ENCODE measurements around the gene BCR.

BCR gene

DNA sequence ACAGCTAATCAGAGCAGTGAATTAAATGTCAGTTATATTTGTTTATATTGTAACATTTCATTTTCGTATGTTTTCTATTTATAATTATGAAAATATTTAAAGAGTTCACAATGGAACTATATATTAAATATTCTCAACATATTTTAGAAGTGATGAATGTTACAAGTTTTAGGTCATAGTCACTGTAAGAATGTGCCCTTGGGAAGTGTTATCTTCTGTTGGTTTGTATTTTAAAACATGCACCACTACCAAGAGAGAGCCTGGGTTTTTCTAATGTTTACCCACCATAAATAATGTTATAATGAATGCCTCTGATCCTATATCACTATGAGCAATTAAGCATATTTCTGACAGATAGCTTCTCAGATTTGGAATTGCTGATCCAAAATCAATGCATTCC is 171.0 kb downstream of the BCR start:
- TF ChIP-seq, protein P1, sequence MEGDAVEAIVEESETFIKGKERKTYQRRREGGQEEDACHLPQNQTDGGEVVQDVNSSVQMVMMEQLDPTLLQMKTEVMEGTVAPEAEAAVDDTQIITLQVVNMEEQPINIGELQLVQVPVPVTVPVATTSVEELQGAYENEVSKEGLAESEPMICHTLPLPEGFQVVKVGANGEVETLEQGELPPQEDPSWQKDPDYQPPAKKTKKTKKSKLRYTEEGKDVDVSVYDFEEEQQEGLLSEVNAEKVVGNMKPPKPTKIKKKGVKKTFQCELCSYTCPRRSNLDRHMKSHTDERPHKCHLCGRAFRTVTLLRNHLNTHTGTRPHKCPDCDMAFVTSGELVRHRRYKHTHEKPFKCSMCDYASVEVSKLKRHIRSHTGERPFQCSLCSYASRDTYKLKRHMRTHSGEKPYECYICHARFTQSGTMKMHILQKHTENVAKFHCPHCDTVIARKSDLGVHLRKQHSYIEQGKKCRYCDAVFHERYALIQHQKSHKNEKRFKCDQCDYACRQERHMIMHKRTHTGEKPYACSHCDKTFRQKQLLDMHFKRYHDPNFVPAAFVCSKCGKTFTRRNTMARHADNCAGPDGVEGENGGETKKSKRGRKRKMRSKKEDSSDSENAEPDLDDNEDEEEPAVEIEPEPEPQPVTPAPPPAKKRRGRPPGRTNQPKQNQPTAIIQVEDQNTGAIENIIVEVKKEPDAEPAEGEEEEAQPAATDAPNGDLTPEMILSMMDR (IDR thresholded peaks at IDR 0.05; ENCODE audit: low read depth, low read length): no peak
- no peak for DNase-seq

DNA sequence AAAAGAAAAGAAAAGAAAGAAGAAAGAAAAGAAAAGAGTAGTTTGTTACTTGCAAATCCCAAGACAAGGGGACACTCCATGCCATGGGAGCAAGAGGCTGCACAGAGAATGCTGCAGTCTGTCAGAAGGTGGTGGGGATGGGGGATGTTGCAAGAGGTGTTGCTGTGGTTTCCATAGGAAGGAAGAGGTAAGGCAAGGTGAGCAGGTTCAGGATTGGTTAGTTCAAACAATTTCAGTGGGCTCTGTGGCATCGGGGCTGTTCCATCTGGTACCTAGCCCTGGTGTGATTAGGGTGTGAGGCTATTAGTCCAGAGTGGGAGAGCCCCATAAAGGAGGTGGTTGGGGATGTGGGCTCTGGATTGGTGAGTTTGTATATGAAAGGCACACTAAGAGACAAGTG is 172.7 kb downstream of the BCR start:
- TF ChIP-seq, protein P1 (IDR thresholded peaks at IDR 0.05; ENCODE audit: low read depth, low read length): no peak
- Histone ChIP-seq H3K36me3 (no peaks in the 10 kb centered on the region), H3K27me3 (no peaks in the 10 kb centered on the region), H3K9me3 (no peaks in the 10 kb centered on the region), H3K4me1 (no peaks in the 10 kb centered on the region), H3K4me3 (ENCODE audit: low read depth, low read length) (no peak overlapping the region)
- no peak for DNase-seq

More for the DNA sequence above, 171.0 kb downstream of the BCR start:
- H3K9me3 ChIP-seq: no peaks in the 10 kb centered on the region
- no peaks in the 10 kb centered on the region for H3K4me1 ChIP-seq
- H3K4me3 ChIP-seq (ENCODE audit: low read depth, low read length): no peak overlapping the region
- H3K27me3 ChIP-seq: no peaks in the 10 kb centered on the region
- H3K36me3 ChIP-seq: no peaks in the 10 kb centered on the region

DNA sequence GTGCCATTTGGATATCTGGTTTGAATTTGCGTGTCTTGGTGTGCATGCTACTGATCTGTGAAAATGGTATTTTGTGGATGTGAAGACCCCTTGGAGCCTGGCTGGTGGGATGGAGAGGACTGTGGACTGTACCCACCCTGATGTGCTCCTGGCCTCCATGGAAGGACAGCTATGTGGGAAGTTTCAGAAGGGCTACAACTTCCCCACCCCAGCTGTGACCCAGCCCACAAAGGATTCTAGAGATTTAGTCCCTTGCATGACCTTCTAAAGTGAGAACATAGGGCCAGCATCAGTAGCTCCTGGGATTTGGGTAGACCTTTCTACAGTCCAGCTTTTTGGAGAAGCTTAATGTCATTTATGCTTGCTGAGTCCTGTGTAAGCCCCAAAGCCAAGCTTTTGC is 173.4 kb downstream of the BCR start:
- TF ChIP-seq, protein P1 (IDR thresholded peaks at IDR 0.05; ENCODE audit: low read depth, low read length): no peak
- Histone ChIP-seq H3K4me3 (ENCODE audit: low read depth, low read length) (no peak overlapping the region), H3K4me1 (no peaks in the 10 kb centered on the region), H3K9me3 (no peaks in the 10 kb centered on the region), H3K36me3 (no peaks in the 10 kb centered on the region), H3K27me3 (no peaks in the 10 kb centered on the region)
- DNase-seq: no peak

DNA sequence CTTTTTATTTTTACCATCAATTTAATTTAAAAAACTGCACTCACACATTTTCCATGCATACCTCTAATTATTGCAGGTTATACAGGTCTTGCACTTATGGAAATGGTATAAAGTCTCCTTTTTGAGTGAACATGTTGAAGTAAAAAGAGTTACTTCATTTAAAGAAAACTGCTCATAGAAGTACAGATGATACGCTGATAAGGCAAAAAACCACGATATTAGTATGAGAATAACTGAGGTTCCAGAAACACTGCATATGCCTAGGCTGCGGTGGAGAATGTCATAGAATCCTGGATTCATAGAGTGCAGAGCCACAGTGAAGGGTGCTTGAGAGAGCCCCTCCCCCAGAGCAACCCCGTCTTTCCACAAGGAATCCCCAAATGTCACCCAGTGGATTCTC is 175.8 kb downstream of the BCR start:
- H3K27me3 ChIP-seq: no peaks in the 10 kb centered on the region
- DNase-seq: no peak
- no peaks in the 10 kb centered on the region for H3K9me3 ChIP-seq
- no peaks in the 10 kb centered on the region for H3K4me1 ChIP-seq
- no peaks in the 10 kb centered on the region for H3K36me3 ChIP-seq
- TF ChIP-seq, protein P1 (IDR thresholded peaks at IDR 0.05; ENCODE audit: low read depth, low read length): no peak
- H3K4me3 ChIP-seq (ENCODE audit: low read depth, low read length): no peak overlapping the region

DNA sequence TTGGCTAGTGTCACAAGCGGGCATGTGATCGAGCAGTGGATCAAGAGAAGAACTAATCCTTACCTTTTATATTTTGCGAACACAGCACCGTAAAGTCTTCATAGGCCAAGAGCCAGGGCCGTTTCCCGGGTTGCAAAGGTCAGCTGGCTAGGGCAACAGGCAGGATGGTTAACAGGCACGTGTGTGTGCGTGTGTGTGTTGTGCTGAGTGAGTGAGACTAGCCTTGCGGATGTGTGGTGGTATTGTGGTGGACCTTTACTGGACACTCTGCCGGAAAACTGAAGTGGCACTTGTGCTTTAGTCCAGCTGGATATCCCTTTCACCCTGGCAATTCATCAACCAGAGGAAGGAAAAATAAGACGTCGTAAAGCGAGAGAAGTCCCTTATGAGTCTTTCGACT is 176.7 kb downstream of the BCR start:
- DNase-seq: no peak
- no peak overlapping the region for H3K4me3 ChIP-seq (ENCODE audit: low read depth, low read length)
- no peaks in the 10 kb centered on the region for H3K36me3 ChIP-seq
- TF ChIP-seq, protein P1 (IDR thresholded peaks at IDR 0.05; ENCODE audit: low read depth, low read length): no peak
- no peaks in the 10 kb centered on the region for H3K4me1 ChIP-seq
- no peaks in the 10 kb centered on the region for H3K27me3 ChIP-seq
- no peaks in the 10 kb centered on the region for H3K9me3 ChIP-seq

DNA sequence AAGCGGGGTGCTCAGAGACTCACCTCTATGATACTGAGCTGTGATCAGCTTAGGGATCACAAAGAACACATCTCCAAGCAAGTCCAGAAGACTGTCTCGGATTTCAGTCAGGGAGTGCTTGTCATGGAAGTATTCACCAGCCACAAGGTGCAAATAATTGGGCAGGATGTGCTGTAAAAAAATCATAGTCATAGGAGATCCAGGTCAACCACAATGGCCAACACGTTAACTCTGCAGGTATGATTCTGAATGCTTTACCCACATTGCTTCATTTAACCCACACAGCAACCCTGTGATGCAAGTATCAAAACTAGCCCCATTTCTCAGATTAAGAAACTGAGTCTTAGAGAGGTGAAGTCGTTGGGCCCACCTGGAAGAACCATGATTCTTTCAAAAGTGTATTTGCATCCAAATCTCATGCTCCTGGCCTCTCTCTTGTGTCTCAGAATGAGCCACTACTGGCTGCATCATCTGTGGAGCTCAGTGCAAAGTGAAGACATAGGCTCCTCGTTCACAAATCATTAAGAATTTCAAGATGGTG is 179.3 kb downstream of the BCR start:
- Histone ChIP-seq H3K27me3 (no peaks in the 10 kb centered on the region), H3K36me3 (no peaks in the 10 kb centered on the region), H3K4me1 (no peaks in the 10 kb centered on the region), H3K9me3 (no peaks in the 10 kb centered on the region), H3K4me3 (ENCODE audit: low read depth, low read length) (no peak overlapping the region)
- TF ChIP-seq, protein P1 (IDR thresholded peaks at IDR 0.05; ENCODE audit: low read depth, low read length): no peak
- DNase-seq: no peak

Measured in BE2C (cell line).